Endothelial cell of umbilical vein (primary cell): Measurements from ENCODE around the gene POGZ. TPM values are rescaled to one million over a fixed set of nuclear protein-coding genes. Genes with fewer than 3 reads are reported as not detected.

Experiments
- BruUV-seq: library from RNA; stranded (reverse); fragments of 400-500 nt; replicated peaks from 2 replicates; lab custom pipeline; 2021; lab: Mats Ljungman, UMichigan
- CTCF ChIA-PET: fragments of 300-600, 350-600 bp; sonication (Branson Sonifier 250); formaldehyde crosslinking; loops from one replicate; lab custom pipeline; 2021; ENCODE audit warnings: antibody characterized with exemption, inconsistent platforms; lab: Charles Lee
- POLR2A ChIA-PET: fragments of 300-600, 350-600 bp; sonication (Branson Sonifier 250); formaldehyde crosslinking; loops from one replicate; lab custom pipeline; 2021; ENCODE audit warnings: antibody characterized with exemption, inconsistent platforms; lab: Charles Lee
- DNase-seq: peaks from one replicate; pipeline ENCODE4 v3.0.0-alpha.2; 2011; ENCODE audit warnings: low read depth, low spot score
- FAIRE-seq: peaks from 2 replicates; lab custom pipeline; 2011; peaks lifted over from hg19 to GRCh38; lab: Jason Lieb, UNC
- H2AFZ ChIP-seq: 2 replicates; pipeline ENCODE4 v1.6.0; 2012; ENCODE audit warnings: low read depth, low read length, control low read depth, inconsistent platforms
- H3K27ac ChIP-seq: 2 replicates; pipeline ENCODE4 v1.5.1; 2011; ENCODE audit warnings: low read depth, mild to moderate bottlenecking, control low read depth, low read length, moderate library complexity; ENCODE audit not compliant: insufficient read depth
- H3K27me3 ChIP-seq, 2 experiments: 2 replicates each; pipeline versions ENCODE4 v1.6.0 to v1.6.1; 2011; ENCODE audit warnings: low read length in 2 of 2, mixed read lengths in 1 of 2; ENCODE audit not compliant: control insufficient read depth in 2 of 2, insufficient read depth in 2 of 2
- H3K36me3 ChIP-seq, 2 experiments: 2 replicates in 1 of 2; 3 replicates in 1 of 2; pipeline ENCODE4 v1.5.1; 2011; ENCODE audit warnings: low read length in 2 of 2, mild to moderate bottlenecking in 1 of 2, moderate library complexity in 1 of 2; ENCODE audit not compliant: control insufficient read depth in 2 of 2, insufficient read depth in 2 of 2; ENCODE audit errors: extremely low read depth in 1 of 2
- H3K4me1 ChIP-seq: 3 replicates; pipeline ENCODE4 v1.5.1; 2011; ENCODE audit warnings: mild to moderate bottlenecking, low read length; ENCODE audit not compliant: control insufficient read depth, insufficient read depth; ENCODE audit errors: extremely low read depth
- H3K4me2 ChIP-seq: 2 replicates; pipeline ENCODE4 v1.6.1; 2011; ENCODE audit warnings: low read length, control low read depth, mixed read lengths; ENCODE audit not compliant: insufficient read depth
- H3K4me3 ChIP-seq, 3 experiments: fragments of 200-600 bp in 1 of 3; sonication (generic), shearing (Covaris generic) in 1 of 3; replicated peaks in 1 of 3; 2 replicates each; pipeline ENCODE4 v1.5.1; 2011 to 2016; ENCODE audit warnings: control low read depth in 3 of 3, low read length in 3 of 3, mild to moderate bottlenecking in 2 of 3, inconsistent platforms in 1 of 3, low read depth in 1 of 3, moderate library complexity in 1 of 3; ENCODE audit not compliant: insufficient read depth in 1 of 3
- H3K79me2 ChIP-seq: 2 replicates; pipeline ENCODE4 v1.6.0; 2012; ENCODE audit warnings: low read length, inconsistent platforms; ENCODE audit not compliant: control insufficient read depth, insufficient read depth
- H3K9ac ChIP-seq: replicated peaks from 2 replicates; pipeline ENCODE3; 2011; ENCODE audit warnings: low read length, control low read depth; ENCODE audit not compliant: insufficient read depth; ENCODE audit errors: extremely low read depth
- H3K9me1 ChIP-seq: replicated peaks from 3 replicates; pipeline ENCODE4 v1.6.0; 2011; ENCODE audit warnings: mild to moderate bottlenecking, low read length; ENCODE audit not compliant: control insufficient read depth, insufficient read depth; ENCODE audit errors: extremely low read depth
- H3K9me3 ChIP-seq: replicated peaks from 2 replicates; pipeline ENCODE4 v1.5.1; 2012; ENCODE audit warnings: low read length, inconsistent platforms; ENCODE audit not compliant: control insufficient read depth, insufficient read depth
- H4K20me1 ChIP-seq: replicated peaks from 2 replicates; pipeline ENCODE3; 2011; ENCODE audit warnings: mild to moderate bottlenecking, low read length; ENCODE audit not compliant: control insufficient read depth, insufficient read depth; ENCODE audit errors: extremely low read depth
- EZH2 ChIP-seq: IDR thresholded peaks from 2 replicates; pipeline ENCODE4 v1.6.1; 2012; ENCODE audit warnings: borderline replicate concordance, low read depth, mild to moderate bottlenecking, moderate library complexity, low read length, inconsistent platforms; ENCODE audit not compliant: severe bottlenecking
- FOS ChIP-seq: IDR thresholded peaks from 2 replicates; pipeline ENCODE4 v1.6.1; 2011; ENCODE audit warnings: mild to moderate bottlenecking, low read length, moderate library complexity, borderline replicate concordance; ENCODE audit not compliant: insufficient read depth
- GATA2 ChIP-seq: IDR thresholded peaks from 2 replicates; pipeline ENCODE4 v1.7.0; 2011; ENCODE audit warnings: low read depth, mild to moderate bottlenecking, moderate library complexity, mixed read lengths, low read length; ENCODE audit not compliant: insufficient read length, insufficient read depth
- JUN ChIP-seq: IDR thresholded peaks from 2 replicates; pipeline ENCODE4 v1.6.1; 2011; ENCODE audit warnings: borderline replicate concordance, low read depth; ENCODE audit not compliant: insufficient read length, insufficient read depth
- MAX ChIP-seq: IDR thresholded peaks from 2 replicates; pipeline ENCODE4 v1.6.1; 2011; ENCODE audit not compliant: insufficient read depth, insufficient read length
- MYC ChIP-seq: IDR thresholded peaks from one replicate; pipeline ENCODE4 v1.6.1; 2011; ENCODE audit warnings: mild to moderate bottlenecking, low read depth, low read length
- POLR2A ChIP-seq: IDR thresholded peaks from 2 replicates; pipeline ENCODE4 v1.6.1; 2012; ENCODE audit warnings: low read depth, mild to moderate bottlenecking, control low read depth, low read length
- POLR2AphosphoS5 ChIP-seq: IDR thresholded peaks from 2 replicates; pipeline ENCODE4 v1.6.1; 2012; ENCODE audit warnings: low read depth, mild to moderate bottlenecking, control low read depth, low read length, moderate library complexity; ENCODE audit not compliant: insufficient read depth
- dilution Hi-C: fragments of 300-500 bp; cut with MboI; formaldehyde crosslinking; loops from one replicate; pipeline ENCODE4 v1.15.0; 2019; ENCODE audit warnings: low sequenced_read_pairs; ENCODE audit not compliant: extremely low pct_ligation_motif_present
- intact Hi-C: fragments of 100-400 bp; cut with micrococcal nuclease; formaldehyde crosslinking; loops from one replicate; pipeline ENCODE4 v1.10.0; 2022
- polyA plus RNA-seq, 4 experiments: library from polyadenylated mRNA; depleted of rRNA in 3 of 4; stranded (reverse) in 3 of 4; unstranded in 1 of 4; fragments of >200 nt; gene quantifications; 2 replicates each; pipeline versions ENCODE4 v1.2.1 to v1.2.3, GENCODE V29; 2011 to 2012; ENCODE audit warnings: missing spikeins in 1 of 4
- total RNA-seq: library from RNA; stranded (reverse); gene quantifications from 2 replicates; pipeline ENCODE4 v1.2.3, GENCODE V29; 2021
- TF ChIP-seq, protein P1 (sequence below), 2 donors: IDR thresholded peaks; 1 replicate in 1 of 2; 2 replicates in 1 of 2; pipeline ENCODE4 v1.5.1; 2011; ENCODE audit warnings: low read length in 2 of 2, mild to moderate bottlenecking in 2 of 2, moderate library complexity in 2 of 2, control low read depth in 1 of 2, inconsistent platforms in 1 of 2, low read depth in 1 of 2; ENCODE audit not compliant: insufficient read depth in 1 of 2; ENCODE audit errors: extremely low read depth in 1 of 2

The POGZ gene
- total and polyA plus RNA-seq, 2 donors (not counting 3 experiments of a cell fraction or from before 2014, with no cell fraction given) = 50.7 to 96.7 TPM

GRCh38 chr1:151494741-151495281 is 35.5 kb upstream of the POGZ start:
- Histone ChIP-seq H3K27me3 (peaks cover 0 to under 1% of the 10 kb centered on the region in 2 experiments), H3K9me1 (no peaks in the 10 kb centered on the region), H3K4me3 (no peak overlapping the region), H3K79me2 (no peaks in the 10 kb centered on the region), H3K9me3 (no peaks in the 10 kb centered on the region), H3K4me1 (peaks cover 13% of the 10 kb centered on the region), H3K4me2 (peak overlapping the region; percentile 73), H3K36me3 (no peaks in the 10 kb centered on the region), H3K9ac (no peak overlapping the region), H2AFZ (no peak overlapping the region), H4K20me1 (no peaks in the 10 kb centered on the region), H3K27ac (peak overlapping the region; percentile 22)
- FAIRE-seq = peak; percentile 76
- DNase-seq = peak; percentile 86
- POLR2A ChIA-PET = interaction anchor here (0.6 to 0.7 kb wide), 3 partner anchors 174 to 505 kb away, joined by 3 to 4 read pairs (median 3); no protein-coding TSS in a partner anchor
- dilution Hi-C loops = no loop called here
- intact Hi-C loops = loop anchor here (1.0 kb wide), 1 partner anchor 16 kb away; the partner anchor contains the start of gene CGN
- BruUV-seq = no TSS peak
- CTCF ChIA-PET = interaction anchor here (0.6 to 1.4 kb wide), 7 partner anchors 18 to 70 kb away, joined by 3 to 5 read pairs (median 3); no protein-coding TSS in a partner anchor
- TF ChIP-seq JUN (peak; percentile 91), FOS (peak; percentile 86), MYC (no peak), POLR2AphosphoS5 (peak; percentile 42)

DNA sequence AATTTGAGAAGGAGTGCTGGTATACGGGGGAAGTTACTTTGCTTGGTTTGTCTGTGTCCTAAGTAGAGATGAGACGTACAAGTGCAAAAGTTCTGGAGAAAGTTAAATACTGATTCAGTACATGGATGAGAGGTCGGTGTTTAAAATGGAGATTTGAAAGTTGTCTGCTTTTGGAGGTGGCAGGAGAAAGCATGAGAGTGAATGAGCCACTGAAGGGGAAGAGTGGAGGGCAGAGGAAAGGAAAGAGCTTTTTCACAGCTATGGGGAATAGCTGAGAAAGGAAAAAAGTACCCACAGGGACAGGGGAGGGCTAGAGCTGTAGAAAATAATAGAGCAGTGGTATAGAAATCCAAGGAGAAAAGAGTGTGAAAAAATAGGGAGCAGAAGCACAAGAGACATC is 33.7 kb upstream of the POGZ start:
- dilution Hi-C loops (no loop called here), intact Hi-C loops (no loop called here)
- POLR2A ChIA-PET = interaction anchor here (0.6 kb wide), 1 partner anchor 270 kb away, joined by 3 read pairs; no protein-coding TSS in a partner anchor
- Histone ChIP-seq H3K9me3 (no peaks in the 10 kb centered on the region), H2AFZ (no peak overlapping the region), H3K27me3 (no peaks in the 10 kb centered on the region), H3K27ac (no peak overlapping the region), H4K20me1 (no peaks in the 10 kb centered on the region), H3K4me3 (no peak overlapping the region), H3K36me3 (no peaks in the 10 kb centered on the region), H3K9ac (no peak overlapping the region), H3K4me2 (no peak overlapping the region), H3K9me1 (no peaks in the 10 kb centered on the region), H3K79me2 (no peaks in the 10 kb centered on the region), H3K4me1 (peaks cover 13% of the 10 kb centered on the region)
- CTCF ChIA-PET = interaction anchor here (1.4 to 1.5 kb wide), 2 partner anchors 9 to 49 kb away, joined by 3 to 6 read pairs; no protein-coding TSS in a partner anchor
- no peak for FAIRE-seq
- no peak for DNase-seq
- BruUV-seq = no TSS peak
- TF ChIP-seq GATA2 = no peak
- no peak for TF ChIP-seq MAX
- TF ChIP-seq EZH2 = no peak
- no peak for TF ChIP-seq POLR2AphosphoS5
- TF ChIP-seq MYC = no peak
- no peak for TF ChIP-seq POLR2A
- no peak for TF ChIP-seq FOS
- TF ChIP-seq, protein P1, sequence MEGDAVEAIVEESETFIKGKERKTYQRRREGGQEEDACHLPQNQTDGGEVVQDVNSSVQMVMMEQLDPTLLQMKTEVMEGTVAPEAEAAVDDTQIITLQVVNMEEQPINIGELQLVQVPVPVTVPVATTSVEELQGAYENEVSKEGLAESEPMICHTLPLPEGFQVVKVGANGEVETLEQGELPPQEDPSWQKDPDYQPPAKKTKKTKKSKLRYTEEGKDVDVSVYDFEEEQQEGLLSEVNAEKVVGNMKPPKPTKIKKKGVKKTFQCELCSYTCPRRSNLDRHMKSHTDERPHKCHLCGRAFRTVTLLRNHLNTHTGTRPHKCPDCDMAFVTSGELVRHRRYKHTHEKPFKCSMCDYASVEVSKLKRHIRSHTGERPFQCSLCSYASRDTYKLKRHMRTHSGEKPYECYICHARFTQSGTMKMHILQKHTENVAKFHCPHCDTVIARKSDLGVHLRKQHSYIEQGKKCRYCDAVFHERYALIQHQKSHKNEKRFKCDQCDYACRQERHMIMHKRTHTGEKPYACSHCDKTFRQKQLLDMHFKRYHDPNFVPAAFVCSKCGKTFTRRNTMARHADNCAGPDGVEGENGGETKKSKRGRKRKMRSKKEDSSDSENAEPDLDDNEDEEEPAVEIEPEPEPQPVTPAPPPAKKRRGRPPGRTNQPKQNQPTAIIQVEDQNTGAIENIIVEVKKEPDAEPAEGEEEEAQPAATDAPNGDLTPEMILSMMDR (IDR thresholded peaks at IDR 0.05; ENCODE audit: extremely low read depth in 1 of 2, insufficient read depth in 1 of 2, low read depth in 1 of 2, low read length in 2 of 2) = no peak
- no peak for TF ChIP-seq JUN
